Hematopoietic multipotent progenitor cell treated with erythropoietin and hydrocortisone succinate and interleukin-3 and kit ligand, for 15 days (in vitro differentiated cells): ENCODE data around the gene UGT1A10.
"Not testable (repeated sequence)": the region's sequence is repeated elsewhere in the genome, so short reads cannot be mapped to it uniquely, and the experiment has no call there.

Experiments
- DNase-seq: peaks from one replicate; pipeline ENCODE4 v3.0.0-alpha.2; 2015; ENCODE audit warnings: low spot score

Gene UGT1A10

DNA sequence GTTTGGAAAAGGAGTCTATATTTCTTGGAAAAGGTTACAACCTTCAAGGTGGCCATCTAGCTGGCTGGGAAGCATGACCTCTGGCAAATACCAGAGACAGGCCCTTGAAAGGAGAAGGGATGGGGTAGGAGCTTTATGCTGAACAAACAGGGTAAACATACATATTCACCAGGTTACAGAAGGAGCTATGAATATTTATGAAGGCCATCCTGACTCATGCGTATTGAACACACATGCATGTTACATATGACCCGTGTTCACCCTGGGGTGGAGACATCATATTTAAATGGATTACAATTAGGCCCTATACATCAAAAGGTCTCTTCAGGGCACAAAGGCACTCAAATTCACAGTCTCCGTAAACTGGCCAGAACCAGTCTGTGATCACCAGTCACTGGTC lies 19.7 kb downstream of the UGT1A10 start:
- not testable (repeated sequence) for DNase-seq

DNA sequence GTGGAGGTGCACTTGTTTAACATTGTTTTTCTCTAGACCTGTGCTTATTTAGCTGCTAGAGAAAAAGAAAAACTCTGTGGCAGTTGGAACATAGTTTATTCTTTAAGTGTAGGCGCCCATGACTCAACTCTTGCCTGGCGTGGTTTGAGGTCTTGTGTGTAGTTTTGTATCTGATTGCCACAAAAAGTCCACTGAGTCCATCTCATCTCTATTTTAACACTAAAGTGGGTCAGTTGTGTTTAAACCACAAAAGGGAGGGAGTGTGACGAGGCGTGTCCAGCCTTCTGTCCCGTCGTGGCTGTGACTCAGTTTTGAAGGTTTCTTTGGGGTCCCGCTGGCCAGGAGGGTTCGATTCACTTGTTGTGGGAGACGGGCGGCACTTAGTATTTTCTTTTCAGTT lies 20.2 kb downstream of the UGT1A10 start:
- DNase-seq: no peak

- DNase-seq: no peak
These were observed 22.4 kb downstream of the UGT1A10 start for GRCh38 chr2:233658610-233659009.

GRCh38 chr2:233663911-233664310 lies 27.7 kb downstream of the UGT1A10 start:
- no peak for DNase-seq

DNA sequence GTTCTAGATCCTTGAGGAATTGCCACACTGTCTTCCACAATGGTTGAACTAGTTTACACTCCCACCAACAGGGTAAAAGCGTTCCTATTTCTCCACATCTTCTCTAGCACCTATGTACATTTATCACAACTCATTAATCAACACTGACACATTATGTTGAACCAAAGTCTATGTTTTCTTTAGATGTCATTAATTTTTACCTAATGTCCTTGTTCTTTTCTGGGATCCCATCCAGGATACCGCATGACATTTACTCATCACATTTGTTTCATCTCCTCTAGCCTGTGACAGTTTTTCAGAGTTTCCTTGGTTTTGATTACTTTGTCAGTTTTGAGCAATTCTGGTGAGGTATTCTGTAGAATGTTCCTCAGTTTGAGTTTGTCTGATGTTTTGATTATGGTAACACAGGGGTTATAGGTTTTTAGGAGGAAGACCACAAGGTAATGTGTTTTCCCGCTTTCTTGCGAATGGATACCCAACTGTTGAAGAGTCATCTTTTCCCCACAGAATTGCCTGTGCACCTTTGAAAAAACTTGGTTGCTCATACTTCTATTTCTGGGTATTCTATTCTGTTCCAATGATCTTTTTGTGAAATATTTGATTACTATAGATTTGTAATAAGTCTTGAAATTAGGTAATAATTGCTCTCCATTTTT lies 32.5 kb downstream of the UGT1A10 start:
- no peak for DNase-seq

DNA sequence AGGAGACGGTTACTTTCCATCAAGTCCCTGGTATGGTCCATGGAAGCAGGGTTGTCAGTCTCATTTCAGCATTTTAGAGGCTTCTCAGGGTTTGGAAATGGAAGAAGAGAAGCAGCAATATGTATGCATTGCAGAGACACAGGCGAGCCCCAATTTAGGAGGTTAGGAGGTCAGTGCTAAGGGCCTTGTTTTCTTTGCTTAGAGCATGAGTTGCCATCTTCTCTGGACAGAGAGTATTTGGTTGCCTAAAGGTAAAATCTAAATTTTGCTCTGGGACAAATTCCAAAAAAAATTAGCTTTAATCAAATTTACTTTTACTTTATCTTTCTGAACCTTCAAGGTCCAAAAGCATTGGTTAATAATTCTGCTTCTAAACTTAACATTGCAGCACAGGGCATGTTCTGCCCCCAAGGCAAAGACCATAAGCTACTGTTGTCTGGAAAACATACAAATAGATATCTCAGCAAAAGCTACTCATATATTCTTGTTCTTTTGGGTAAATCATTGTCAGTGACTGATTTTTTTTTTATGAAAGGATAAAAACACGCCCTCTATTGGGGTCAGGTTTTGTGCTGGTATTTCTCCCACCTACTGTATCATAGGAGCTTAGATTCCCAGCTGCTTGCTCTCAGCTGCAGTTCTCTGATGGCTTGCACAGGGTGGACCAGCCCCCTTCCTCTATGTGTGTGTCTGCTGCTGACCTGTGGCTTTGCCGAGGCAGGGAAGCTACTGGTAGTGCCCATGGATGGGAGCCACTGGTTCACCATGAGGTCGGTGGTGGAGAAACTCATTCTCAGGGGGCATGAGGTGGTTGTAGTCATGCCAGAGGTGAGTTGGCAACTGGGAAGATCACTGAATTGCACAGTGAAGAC lies 35.3 kb downstream of the UGT1A10 start, which contains the start of gene UGT1A9:
Gene UGT1A9 (plus strand): TSS at position 609 of the 872 bp plus-strand sequence. CDS start 37 bp downstream, at position 646.
- no peak for DNase-seq

GRCh38 chr2:233672886-233673285 lies 36.6 kb downstream of the UGT1A10 start:
- no peak for DNase-seq

DNA sequence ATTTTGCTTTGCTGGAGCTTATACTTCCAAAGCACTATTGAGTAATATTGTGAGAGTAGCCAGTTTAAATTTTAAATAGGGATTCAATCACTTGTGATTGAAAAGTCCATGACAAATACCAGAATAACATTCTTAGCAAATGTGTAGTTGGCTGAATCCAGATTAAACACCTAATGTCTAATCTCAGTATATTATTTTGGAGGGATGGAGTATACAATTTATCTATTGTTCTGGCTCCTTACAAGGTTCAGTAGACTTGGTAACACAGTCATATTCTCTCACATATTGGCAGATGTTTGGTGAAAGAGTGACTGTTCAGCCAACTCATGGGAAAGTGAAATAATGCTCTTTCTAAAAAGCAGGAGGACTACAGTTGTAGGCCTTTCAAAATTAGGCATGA lies 37.6 kb downstream of the UGT1A10 start:
- no peak for DNase-seq

DNA sequence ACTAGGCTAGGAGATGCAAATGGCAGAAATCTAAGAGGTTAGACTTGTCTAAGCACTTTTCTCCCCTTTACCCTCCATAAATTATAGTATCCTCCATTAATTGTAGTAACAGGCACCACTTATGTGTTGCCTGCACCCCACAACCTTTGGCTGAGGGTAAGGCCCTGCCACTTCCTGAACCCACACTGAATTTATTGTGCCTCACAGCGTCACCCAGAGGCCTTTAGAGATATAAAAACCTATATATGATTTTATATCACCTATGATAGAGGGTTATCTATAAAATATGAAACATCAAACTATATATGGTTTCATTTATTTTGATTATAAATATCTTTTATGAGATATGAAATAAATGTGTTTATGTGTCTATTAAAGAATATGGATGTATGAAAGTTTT lies 38.1 kb downstream of the UGT1A10 start:
- no peak for DNase-seq

- DNase-seq: no peak
These were observed 38.7 kb downstream of the UGT1A10 start for GRCh38 chr2:233674995-233675394.

DNA sequence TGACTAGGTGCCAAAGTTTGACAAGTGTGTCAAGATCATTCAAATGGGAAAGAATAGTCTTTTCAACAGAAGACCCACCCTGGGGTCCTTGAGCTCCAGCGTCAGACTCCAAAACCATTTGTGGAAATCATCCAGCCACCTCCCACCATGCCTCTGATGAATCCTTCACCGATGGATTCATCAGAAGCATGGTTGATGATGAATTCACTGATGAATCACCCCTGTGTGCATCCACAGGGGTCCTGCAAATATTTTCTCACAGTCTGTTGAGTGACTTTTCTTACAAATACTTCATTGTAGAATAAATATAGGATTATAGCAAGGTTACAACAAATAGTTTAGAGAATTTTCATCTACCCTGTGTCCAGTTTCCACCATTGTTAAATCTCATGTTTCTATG lies 39.8 kb downstream of the UGT1A10 start:
- no peak for DNase-seq

DNA sequence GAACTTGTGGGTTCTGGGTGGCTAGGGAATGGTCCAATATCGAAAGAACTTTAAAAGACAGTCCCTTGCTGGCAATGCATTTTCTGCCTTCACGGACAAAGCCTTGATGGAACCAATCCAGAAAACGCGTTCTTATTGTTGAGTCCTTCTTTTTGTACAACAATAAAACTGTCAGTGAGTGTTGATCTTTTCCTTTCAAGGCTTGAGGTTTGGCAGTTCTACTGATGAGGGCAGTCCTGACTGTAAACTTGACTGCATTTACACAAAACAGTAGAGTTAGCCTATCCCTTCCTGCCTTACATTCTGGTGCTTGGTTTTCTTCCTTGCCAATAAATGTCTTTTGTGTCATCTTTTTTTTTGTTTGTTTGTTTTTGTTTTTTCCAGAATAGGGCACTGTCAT lies 42.9 kb downstream of the UGT1A10 start:
- no peak for DNase-seq

GRCh38 chr2:233680361-233681045 lies 44.3 kb downstream of the UGT1A10 start:
- DNase-seq: no peak

GRCh38 chr2:233681521-233682099 lies 45.4 kb downstream of the UGT1A10 start, which contains the start of gene UGT1A7:
Gene UGT1A7, plus strand, starts transcription at chr2:233681901. Its CDS starts 37 bp downstream, at chr2:233681938.
- DNase-seq: no peak

DNA sequence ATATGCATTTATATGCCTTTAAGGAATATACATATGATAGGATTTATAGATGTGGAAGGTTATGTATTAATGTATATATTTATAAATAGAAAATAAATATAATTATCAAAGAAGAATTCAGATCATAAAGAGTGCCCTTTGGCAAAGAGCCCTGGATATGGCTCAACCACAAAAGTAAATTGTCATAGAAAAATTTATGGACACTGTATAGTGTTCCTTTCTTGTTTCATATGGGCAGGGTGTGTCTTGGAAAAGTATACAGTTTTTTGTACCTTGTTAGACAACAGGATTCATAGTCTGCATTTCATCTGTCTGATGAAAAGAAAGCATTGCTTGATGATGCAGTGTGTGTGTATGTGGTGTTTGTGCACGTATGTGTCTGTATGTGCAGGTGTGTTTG lies 48.4 kb downstream of the UGT1A10 start:
- no peak for DNase-seq

- DNase-seq: no peak
These were observed 50.7 kb downstream of the UGT1A10 start for GRCh38 chr2:233686928-233687327.

DNA sequence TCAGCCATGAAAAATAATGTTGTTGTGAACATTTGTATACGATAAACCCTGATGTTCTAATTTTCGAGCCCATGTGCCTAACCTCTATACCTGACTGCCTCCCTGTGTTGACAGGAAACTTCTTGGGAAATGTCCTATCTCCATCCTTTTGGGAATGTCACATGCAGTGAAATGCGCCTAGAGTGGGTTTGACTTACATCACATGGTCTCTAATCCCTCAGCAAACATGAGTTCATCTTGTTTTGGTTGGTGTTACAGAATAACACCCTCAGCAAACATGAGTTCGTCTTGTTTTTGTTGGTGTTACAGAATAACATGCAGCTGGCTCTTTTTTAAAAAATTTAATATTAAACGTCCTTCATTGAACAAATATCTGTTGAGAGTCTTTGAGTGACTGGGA lies 52.1 kb downstream of the UGT1A10 start:
- DNase-seq: no peak

DNA sequence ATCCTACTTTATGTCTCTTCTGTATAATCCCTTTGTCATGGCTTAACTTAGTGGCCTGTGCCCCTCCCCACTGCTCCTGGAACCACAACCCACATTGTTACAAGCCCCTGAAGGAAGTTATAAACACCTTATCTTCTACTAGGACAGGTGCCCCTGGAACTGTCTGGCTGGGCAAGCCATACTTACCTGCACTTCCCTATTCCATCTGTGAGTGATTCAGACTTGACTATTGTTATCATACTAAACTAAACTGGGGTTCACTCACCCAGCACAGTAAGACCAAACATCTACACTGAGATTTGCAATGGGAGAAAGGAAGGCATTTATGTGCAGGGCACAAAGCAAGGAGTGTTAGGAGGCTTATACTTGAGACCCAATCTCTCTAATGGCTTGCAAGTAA lies 52.8 kb downstream of the UGT1A10 start:
- DNase-seq: no peak

GRCh38 chr2:233689501-233689900 lies 53.3 kb downstream of the UGT1A10 start:
- DNase-seq: no peak

GRCh38 chr2:233690444-233690843 lies 54.2 kb downstream of the UGT1A10 start:
- DNase-seq: no peak

GRCh38 chr2:233691443-233692433 lies 55.5 kb downstream of the UGT1A10 start:
- no peak for DNase-seq
